ENCODE results near the gene FADS1. TPM values are rescaled to one million over a fixed set of nuclear protein-coding genes. Genes with fewer than 3 reads are reported as not detected.

The FADS1 gene
- total RNA-seq, 1 donor from 2014 or later, result 47.1 TPM

GRCh38 chr11:61779666-61780525 lies 36.9 kb downstream of the FADS1 start:
- Histone ChIP-seq H3K27me3 (no peaks in the 10 kb centered on the region), H3K9me3 (no peaks in the 10 kb centered on the region), H3K27ac (no peak overlapping the region), H3K4me1 (no peaks in the 10 kb centered on the region), H3K36me3 (peaks cover 6 to 10% of the 10 kb centered on the region in 2 donors), H3K4me3 (no peak overlapping the region)
- TF ChIP-seq CTCF (IDR thresholded peaks at IDR 0.05), result no peak
- no peak for DNase-seq (ENCODE audit: low spot score in 2 of 2)
- intact Hi-C loops (cut with DNase I), result no loop called here

GRCh38 chr11:61778920-61779650 lies 37.7 kb downstream of the FADS1 start:
- Histone ChIP-seq H3K27me3 (no peaks in the 10 kb centered on the region), H3K36me3 (peaks cover 0 to 10% of the 10 kb centered on the region in 2 donors)

GRCh38 chr11:61778357-61778886 lies 38.4 kb downstream of the FADS1 start:
- Histone ChIP-seq H3K4me3 (no peak overlapping the region), H3K36me3 (peaks cover 0 to 6% of the 10 kb centered on the region in 2 donors), H3K9me3 (no peaks in the 10 kb centered on the region), H3K4me1 (no peaks in the 10 kb centered on the region), H3K27me3 (no peaks in the 10 kb centered on the region), H3K27ac (no peak overlapping the region)
- intact Hi-C loops (cut with DNase I), result no loop called here
- DNase-seq (ENCODE audit: low spot score in 2 of 2), result no peak
- no peak for TF ChIP-seq CTCF (IDR thresholded peaks at IDR 0.05)

More at GRCh38 chr11:61778920-61779650, 37.7 kb downstream of the FADS1 start:
- Histone ChIP-seq H3K4me1 (no peaks in the 10 kb centered on the region), H3K4me3 (no peak overlapping the region), H3K27ac (no peak overlapping the region), H3K9me3 (no peaks in the 10 kb centered on the region)
- no peak for TF ChIP-seq CTCF (IDR thresholded peaks at IDR 0.05)
- intact Hi-C loops (cut with DNase I), result no loop called here
- DNase-seq (ENCODE audit: low spot score in 2 of 2), result no peak

GRCh38 chr11:61777234-61778090 lies 39.3 kb downstream of the FADS1 start:
- Histone ChIP-seq H3K27ac (no peak overlapping the region), H3K27me3 (no peaks in the 10 kb centered on the region), H3K9me3 (no peaks in the 10 kb centered on the region), H3K4me3 (peak overlapping the region; percentile 21 to 40), H3K36me3 (no peaks in the 10 kb centered on the region), H3K4me1 (no peaks in the 10 kb centered on the region)
- no peak for TF ChIP-seq CTCF (IDR thresholded peaks at IDR 0.05)
- intact Hi-C loops (cut with DNase I), result no loop called here
- no peak for DNase-seq (ENCODE audit: low spot score in 2 of 2)

- TF ChIP-seq CTCF (IDR thresholded peaks at IDR 0.05), result peak; percentile 21 to 38 (median 31)
- no peak for DNase-seq (ENCODE audit: low spot score in 2 of 2)
- intact Hi-C loops (cut with DNase I), result no loop called here
- no peaks in the 10 kb centered on the region for H3K27me3 ChIP-seq
- no peak overlapping the region for H3K4me3 ChIP-seq
- no peaks in the 10 kb centered on the region for H3K9me3 ChIP-seq
- no peaks in the 10 kb centered on the region for H3K36me3 ChIP-seq
- H3K4me1 ChIP-seq, result no peaks in the 10 kb centered on the region
- no peak overlapping the region for H3K27ac ChIP-seq
Measured at GRCh38 chr11:61776561-61777075, 40.2 kb downstream of the FADS1 start.
